IMR-90 (cell line): Measurements from ENCODE around the gene PACSIN2.

ENCODE experiments used
- BHLHE40 ChIP-seq: fragments of 150-350 bp; IDR thresholded peaks from 2 replicates; pipeline ENCODE4 v1.6.1; 2016; ENCODE audit warnings: mild to moderate bottlenecking, low read depth, low read length
- CEBPB ChIP-seq: IDR thresholded peaks from 2 replicates; pipeline ENCODE4 v1.6.1; 2012; ENCODE audit warnings: low read depth, low read length, improper control_type of control experiment
- CHD1 ChIP-seq: IDR thresholded peaks from 2 replicates; pipeline ENCODE4 v1.6.1; 2012; ENCODE audit warnings: low read depth, low read length, improper control_type of control experiment
- FOS ChIP-seq: fragments of 150-350 bp; IDR thresholded peaks from 2 replicates; pipeline ENCODE4 v1.6.1; 2016; ENCODE audit warnings: low read depth, low read length
- MAZ ChIP-seq: IDR thresholded peaks from 2 replicates; pipeline ENCODE4 v1.6.1; 2012; ENCODE audit warnings: low read depth, mild to moderate bottlenecking, low read length, improper control_type of control experiment, moderate library complexity, borderline replicate concordance
- MXI1 ChIP-seq: IDR thresholded peaks from 2 replicates; pipeline ENCODE4 v1.6.1; 2012; ENCODE audit warnings: low read depth, mild to moderate bottlenecking, low read length, moderate library complexity, borderline replicate concordance
- POLR2A ChIP-seq: IDR thresholded peaks from 2 replicates; pipeline ENCODE4 v1.6.1; 2012; ENCODE audit warnings: mild to moderate bottlenecking, low read depth, low read length
- RAD21 ChIP-seq: IDR thresholded peaks from 2 replicates; pipeline ENCODE4 v1.6.1; 2012; ENCODE audit warnings: low read length, improper control_type of control experiment
- RCOR1 ChIP-seq: IDR thresholded peaks from 2 replicates; pipeline ENCODE4 v1.6.1; 2012; ENCODE audit warnings: mild to moderate bottlenecking, low read length, improper control_type of control experiment; ENCODE audit not compliant: insufficient replicate concordance
- RFX5 ChIP-seq: IDR thresholded peaks from 2 replicates; pipeline ENCODE4 v1.8.0; 2012; ENCODE audit warnings: low read depth, mild to moderate bottlenecking, low read length, moderate library complexity
- SMC3 ChIP-seq: fragments of 150-350 bp; IDR thresholded peaks from 2 replicates; pipeline ENCODE4 v1.6.1; 2016; ENCODE audit warnings: low read depth, mild to moderate bottlenecking, antibody characterized with exemption, low read length, moderate library complexity
- TF ChIP-seq, protein P1 (sequence below): conservative IDR thresholded peaks from 2 replicates; pipeline ENCODE4 v1.5.1; 2012; ENCODE audit warnings: mild to moderate bottlenecking, low read depth, low read length, improper control_type of control experiment
- TF ChIP-seq, protein P2 (sequence below): fragments of 150-350 bp; IDR thresholded peaks from 2 replicates; pipeline ENCODE4 v1.6.1; 2017; ENCODE audit warnings: mild to moderate bottlenecking, antibody characterized with exemption, low read length, low read depth

DNA sequence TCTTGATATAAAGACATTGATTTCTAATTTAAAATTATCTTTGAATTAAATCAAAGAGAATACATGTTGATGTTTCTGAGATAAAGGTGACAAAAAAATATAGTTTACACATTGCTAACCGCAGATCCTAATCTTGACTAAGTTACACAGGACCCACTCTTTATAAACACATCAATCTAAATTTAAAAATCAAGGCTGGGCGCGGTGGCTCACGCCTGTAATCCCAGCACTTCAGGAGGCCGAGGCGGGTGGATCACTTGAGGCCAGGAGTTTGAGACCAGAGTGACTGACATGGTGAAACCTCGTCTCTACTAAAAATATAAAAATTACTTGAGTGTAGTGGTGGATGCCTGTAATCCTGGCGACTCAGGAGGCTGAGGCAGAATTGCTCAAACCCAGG is 159.7 kb downstream of the PACSIN2 start:
- TF ChIP-seq BHLHE40 (no peak), POLR2A (no peak), CHD1 (no peak), MAZ (no peak), RCOR1 (no peak), FOS (no peak), RFX5 (no peak), MXI1 (no peak), SMC3 (no peak), RAD21 (no peak), CEBPB (no peak)
- TF ChIP-seq, protein P1, sequence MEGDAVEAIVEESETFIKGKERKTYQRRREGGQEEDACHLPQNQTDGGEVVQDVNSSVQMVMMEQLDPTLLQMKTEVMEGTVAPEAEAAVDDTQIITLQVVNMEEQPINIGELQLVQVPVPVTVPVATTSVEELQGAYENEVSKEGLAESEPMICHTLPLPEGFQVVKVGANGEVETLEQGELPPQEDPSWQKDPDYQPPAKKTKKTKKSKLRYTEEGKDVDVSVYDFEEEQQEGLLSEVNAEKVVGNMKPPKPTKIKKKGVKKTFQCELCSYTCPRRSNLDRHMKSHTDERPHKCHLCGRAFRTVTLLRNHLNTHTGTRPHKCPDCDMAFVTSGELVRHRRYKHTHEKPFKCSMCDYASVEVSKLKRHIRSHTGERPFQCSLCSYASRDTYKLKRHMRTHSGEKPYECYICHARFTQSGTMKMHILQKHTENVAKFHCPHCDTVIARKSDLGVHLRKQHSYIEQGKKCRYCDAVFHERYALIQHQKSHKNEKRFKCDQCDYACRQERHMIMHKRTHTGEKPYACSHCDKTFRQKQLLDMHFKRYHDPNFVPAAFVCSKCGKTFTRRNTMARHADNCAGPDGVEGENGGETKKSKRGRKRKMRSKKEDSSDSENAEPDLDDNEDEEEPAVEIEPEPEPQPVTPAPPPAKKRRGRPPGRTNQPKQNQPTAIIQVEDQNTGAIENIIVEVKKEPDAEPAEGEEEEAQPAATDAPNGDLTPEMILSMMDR = no peak
- TF ChIP-seq, protein P2, sequence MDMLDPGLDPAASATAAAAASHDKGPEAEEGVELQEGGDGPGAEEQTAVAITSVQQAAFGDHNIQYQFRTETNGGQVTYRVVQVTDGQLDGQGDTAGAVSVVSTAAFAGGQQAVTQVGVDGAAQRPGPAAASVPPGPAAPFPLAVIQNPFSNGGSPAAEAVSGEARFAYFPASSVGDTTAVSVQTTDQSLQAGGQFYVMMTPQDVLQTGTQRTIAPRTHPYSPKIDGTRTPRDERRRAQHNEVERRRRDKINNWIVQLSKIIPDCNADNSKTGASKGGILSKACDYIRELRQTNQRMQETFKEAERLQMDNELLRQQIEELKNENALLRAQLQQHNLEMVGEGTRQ = no peak
